Adrenal gland (tissue), 12 donors: Measurements from ENCODE around the gene SUSD1. TPM values are rescaled to one million over a fixed set of nuclear protein-coding genes. Genes with fewer than 3 reads are reported as not detected.

Experiments used
- DNase-seq, 7 donors: peaks; one replicate each; pipeline ENCODE4 v3.0.0-alpha.2; 2019 to 2020
- H3K27ac ChIP-seq, 5 donors: fragments of 200-600 bp; sonication (generic) in 4 of 5; 1 replicate in 3 of 5; 2 replicates in 2 of 5; pipeline versions ENCODE4 v1.5.1 to v1.8.0; 2016 to 2020; ENCODE audit warnings: mild to moderate bottlenecking in 1 of 5
- H3K27me3 ChIP-seq: fragments of 200-600 bp; 2 replicates; pipeline ENCODE4 v1.8.0; 2021
- H3K36me3 ChIP-seq, 2 donors: fragments of 200-600 bp; replicated peaks in 1 of 2; 1 replicate in 1 of 2; 2 replicates in 1 of 2; pipeline versions ENCODE4 v1.5.1 to v1.8.0; 2018 to 2022
- H3K4me1 ChIP-seq, 2 donors: fragments of 200-600 bp; replicated peaks in 1 of 2; 1 replicate in 1 of 2; 2 replicates in 1 of 2; pipeline versions ENCODE4 v1.5.1 to v1.8.0; 2018 to 2021
- H3K4me3 ChIP-seq, 4 donors: fragments of 200-600 bp; sonication (generic) in 3 of 4; one replicate each; pipeline ENCODE4 v1.5.1; 2016 to 2018
- H3K9me3 ChIP-seq, 3 donors: fragments of 200-600 bp; sonication (generic) in 1 of 3; replicated peaks in 1 of 3; 1 replicate in 2 of 3; 2 replicates in 1 of 3; pipeline versions ENCODE4 v1.5.1 to v1.8.0; 2016 to 2021
- CTCF ChIP-seq, 6 experiments: fragments of 450-650 bp in 4 of 6; fragments of 200-600 bp in 2 of 6; sonication (generic) in 1 of 6; IDR thresholded peaks; 1 replicate in 5 of 6; 2 replicates in 1 of 6; pipeline versions ENCODE4 v1.5.1 to v1.8.0; 2016 to 2021; ENCODE audit warnings: antibody characterized with exemption in 6 of 6, mild to moderate bottlenecking in 2 of 6, moderate library complexity in 1 of 6
- POLR2A ChIP-seq, 2 donors: fragments of 450-650 bp; IDR thresholded peaks; one replicate each; pipeline ENCODE4 v1.6.1; 2017; ENCODE audit warnings: antibody characterized with exemption in 2 of 2, mild to moderate bottlenecking in 2 of 2, moderate library complexity in 1 of 2
- WGBS, 4 donors: extraction: QIAGEN DNeasy Blood & Tissue Kit in 2 of 4; methylation state at CpG; one replicate each; pipeline versions ENCODE4 v1.1.5 to v1.1.7; 2013 to 2017; 5-methylcytosine and 5-hydroxymethylcytosine counted together
- intact Hi-C, 2 donors: fragments of 100-400 bp; cut with DNase I; formaldehyde crosslinking; loops; one replicate each; pipeline versions ENCODE4 v1.14.1 to v1.15.0; 2022 to 2023
- polyA plus RNA-seq, 3 donors: library from polyadenylated mRNA; stranded (reverse); fragments of 200-250 nt in 2 of 3; fragments of 350-450 nt in 1 of 3; fragmentation: Illumina TruSeq in 1 of 3; extraction: RNeasy Lipid Tissue Mini Kit (QIAGEN cat#74804) in 1 of 3; gene quantifications; one replicate each; pipeline ENCODE4 v1.2.3, GENCODE V29; 2013 to 2014
- total RNA-seq, 9 donors: library from RNA; depleted of rRNA in 4 of 9; stranded (reverse); fragments of >200 nt in 4 of 9; fragments of 120-200 nt in 1 of 9; fragmentation: NEBNext Ultra II Directional in 1 of 9; extraction: Animal tissue kit (Norgen Biotek cat#: 25700) in 1 of 9; gene quantifications; one replicate each; pipeline versions ENCODE4 v1.1.0 to v1.2.4, GENCODE V29; 2013 to 2023
- donor health status: healthy with polysubstance abuse.
- donor health status: Bipolar disorder and iron deficiency.
- donor health status: DM: yes; HTN: yes; CAD: no.
- donor health status: DM: no; HTN: no; CAD: no.
- donor health status: DM: no; HTN: no; CAD: no.
- donor health status: DM: yes; HTN: yes; CAD: no.

Gene SUSD1
- total and polyA plus RNA-seq, 12 donors: 4.7 to 37.0 (median 20.8) TPM

- Histone ChIP-seq H3K27me3 (no peaks in the 10 kb centered on the region), H3K9me3 (no peaks in the 10 kb centered on the region), H3K36me3 (no peaks in the 10 kb centered on the region), H3K4me3 (no peak overlapping the region), H3K4me1 (peaks cover 0 to 12% of the 10 kb centered on the region in 2 donors), H3K27ac (peak overlapping the region in 2 of 5 donors; percentile 70 to 79)
- intact Hi-C loops: no loop called here
- no peak for DNase-seq
- TF ChIP-seq POLR2A (IDR thresholded peaks at IDR 0.05) (no peak), CTCF (IDR thresholded peaks at IDR 0.05) (no peak)
- WGBS, 4 donors: 83 to 95% (median 88%) methylated on average over 6 of the region's 6 CpGs
These were observed 55.1 kb downstream of the SUSD1 start for GRCh38 chr9:112120030-112120341.

GRCh38 chr9:112119225-112120029 is 55.7 kb downstream of the SUSD1 start:
- Histone ChIP-seq H3K4me1 (peaks cover 0 to 12% of the 10 kb centered on the region in 2 donors), H3K27me3 (no peaks in the 10 kb centered on the region), H3K9me3 (no peaks in the 10 kb centered on the region), H3K4me3 (no peak overlapping the region), H3K36me3 (no peaks in the 10 kb centered on the region), H3K27ac (peak overlapping the region in 3 of 5 donors; percentile 38 to 79 (median 70))
- intact Hi-C loops: no loop called here
- TF ChIP-seq POLR2A (IDR thresholded peaks at IDR 0.05) (no peak), CTCF (IDR thresholded peaks at IDR 0.05) (no peak)
- WGBS, 4 donors: 50 to 65% (median 54%) methylated on average over 10 of the region's 10 CpGs
- DNase-seq: peak; percentile 26 to 83 (median 54)

- DNase-seq: no peak
These were observed 57.1 kb downstream of the SUSD1 start for GRCh38 chr9:112118009-112118408.

More at GRCh38 chr9:112118009-112118408, 57.1 kb downstream of the SUSD1 start:
- 83 to 97% (median 90%) methylated on average over 1 of the region's 1 CpG for WGBS, 4 donors
- intact Hi-C loops: no loop called here
- no peak for TF ChIP-seq POLR2A (IDR thresholded peaks at IDR 0.05)
- no peak for TF ChIP-seq CTCF (IDR thresholded peaks at IDR 0.05)
- H3K9me3 ChIP-seq: no peaks in the 10 kb centered on the region
- no peaks in the 10 kb centered on the region for H3K36me3 ChIP-seq
- H3K27ac ChIP-seq: no peak overlapping the region
- no peak overlapping the region for H3K4me3 ChIP-seq
- H3K4me1 ChIP-seq: peaks cover 0 to 12% of the 10 kb centered on the region in 2 donors
- no peaks in the 10 kb centered on the region for H3K27me3 ChIP-seq
